PFSK-1 (cell line): ENCODE results near the gene REPS2.

Experiments
- FOXP2 ChIP-seq: optimal IDR thresholded peaks from 2 replicates; pipeline ENCODE3; 2011; ENCODE audit warnings: borderline replicate concordance, control low read depth, inconsistent platforms; ENCODE audit not compliant: insufficient read depth; ENCODE audit errors: extremely low read length, extremely low read depth
- POLR2AphosphoS5 ChIP-seq: IDR thresholded peaks from 2 replicates; pipeline ENCODE4 v1.6.1; 2012; ENCODE audit warnings: low read depth, mild to moderate bottlenecking, control low read depth, low read length, moderate library complexity
- SIN3A ChIP-seq: IDR thresholded peaks from 2 replicates; pipeline ENCODE4 v1.6.1; 2012; ENCODE audit warnings: mild to moderate bottlenecking, low read length, moderate library complexity, borderline replicate concordance; ENCODE audit not compliant: insufficient read depth
- TAF1 ChIP-seq: IDR thresholded peaks from 2 replicates; pipeline ENCODE4 v1.6.1; 2012; ENCODE audit warnings: low read length, control low read depth, borderline replicate concordance; ENCODE audit not compliant: insufficient read depth
- TF ChIP-seq, protein P1 (sequence below), 2 experiments: IDR thresholded peaks; 2 replicates each; pipeline versions ENCODE4 v1.6.1 to v1.8.0; 2011 to 2012; ENCODE audit warnings: low read depth in 2 of 2, low read length in 2 of 2, control low read depth in 1 of 2, inconsistent platforms in 1 of 2, mild to moderate bottlenecking in 1 of 2, moderate library complexity in 1 of 2; ENCODE audit not compliant: insufficient read depth in 1 of 2

The REPS2 gene

DNA sequence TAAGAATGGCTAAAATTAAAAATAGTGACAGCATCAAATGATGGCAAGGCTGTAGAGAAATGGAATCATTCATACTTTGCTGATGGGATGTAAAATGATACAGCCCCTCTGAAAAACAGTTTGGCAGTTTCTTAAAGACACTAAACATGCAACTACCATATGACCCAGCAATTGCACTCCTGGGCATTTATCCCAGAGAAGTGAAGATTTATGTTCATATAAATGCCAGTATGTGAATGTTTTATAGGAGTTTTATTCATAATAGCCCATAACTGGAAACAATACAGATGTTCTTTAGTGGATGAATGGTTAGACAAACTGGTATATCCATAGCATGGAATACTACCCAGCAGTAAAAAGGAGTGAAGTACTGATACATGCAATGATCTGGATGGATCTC lies 43.3 kb downstream of the REPS2 start:
- TF ChIP-seq FOXP2: no peak
- no peak for TF ChIP-seq SIN3A

DNA sequence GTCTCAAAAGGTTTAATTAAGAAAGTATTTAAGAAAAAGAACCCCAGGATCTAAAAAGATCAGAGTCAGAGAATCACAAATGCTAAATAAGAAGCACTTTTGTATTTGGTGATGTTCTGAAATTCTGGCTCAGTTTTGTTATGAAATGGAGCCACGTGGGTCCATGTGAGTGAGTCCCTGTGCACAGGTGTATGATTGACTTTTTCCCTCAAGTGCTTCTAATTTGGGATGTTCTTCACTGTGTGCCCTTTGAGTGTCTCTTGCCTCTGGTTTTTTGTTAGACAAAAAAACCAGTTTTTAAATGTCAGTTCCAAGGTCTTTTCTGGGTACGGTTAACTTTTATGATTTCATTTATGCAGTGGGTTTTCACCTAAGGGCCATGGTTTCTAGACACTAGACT lies 44.4 kb downstream of the REPS2 start:
- TF ChIP-seq TAF1 (no peak), SIN3A (no peak), POLR2AphosphoS5 (no peak), FOXP2 (no peak)
- TF ChIP-seq, protein P1, sequence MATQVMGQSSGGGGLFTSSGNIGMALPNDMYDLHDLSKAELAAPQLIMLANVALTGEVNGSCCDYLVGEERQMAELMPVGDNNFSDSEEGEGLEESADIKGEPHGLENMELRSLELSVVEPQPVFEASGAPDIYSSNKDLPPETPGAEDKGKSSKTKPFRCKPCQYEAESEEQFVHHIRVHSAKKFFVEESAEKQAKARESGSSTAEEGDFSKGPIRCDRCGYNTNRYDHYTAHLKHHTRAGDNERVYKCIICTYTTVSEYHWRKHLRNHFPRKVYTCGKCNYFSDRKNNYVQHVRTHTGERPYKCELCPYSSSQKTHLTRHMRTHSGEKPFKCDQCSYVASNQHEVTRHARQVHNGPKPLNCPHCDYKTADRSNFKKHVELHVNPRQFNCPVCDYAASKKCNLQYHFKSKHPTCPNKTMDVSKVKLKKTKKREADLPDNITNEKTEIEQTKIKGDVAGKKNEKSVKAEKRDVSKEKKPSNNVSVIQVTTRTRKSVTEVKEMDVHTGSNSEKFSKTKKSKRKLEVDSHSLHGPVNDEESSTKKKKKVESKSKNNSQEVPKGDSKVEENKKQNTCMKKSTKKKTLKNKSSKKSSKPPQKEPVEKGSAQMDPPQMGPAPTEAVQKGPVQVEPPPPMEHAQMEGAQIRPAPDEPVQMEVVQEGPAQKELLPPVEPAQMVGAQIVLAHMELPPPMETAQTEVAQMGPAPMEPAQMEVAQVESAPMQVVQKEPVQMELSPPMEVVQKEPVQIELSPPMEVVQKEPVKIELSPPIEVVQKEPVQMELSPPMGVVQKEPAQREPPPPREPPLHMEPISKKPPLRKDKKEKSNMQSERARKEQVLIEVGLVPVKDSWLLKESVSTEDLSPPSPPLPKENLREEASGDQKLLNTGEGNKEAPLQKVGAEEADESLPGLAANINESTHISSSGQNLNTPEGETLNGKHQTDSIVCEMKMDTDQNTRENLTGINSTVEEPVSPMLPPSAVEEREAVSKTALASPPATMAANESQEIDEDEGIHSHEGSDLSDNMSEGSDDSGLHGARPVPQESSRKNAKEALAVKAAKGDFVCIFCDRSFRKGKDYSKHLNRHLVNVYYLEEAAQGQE (IDR thresholded peaks at IDR 0.05; ENCODE audit: insufficient read depth in 1 of 2, low read depth in 2 of 2, low read length in 2 of 2): no peak

DNA sequence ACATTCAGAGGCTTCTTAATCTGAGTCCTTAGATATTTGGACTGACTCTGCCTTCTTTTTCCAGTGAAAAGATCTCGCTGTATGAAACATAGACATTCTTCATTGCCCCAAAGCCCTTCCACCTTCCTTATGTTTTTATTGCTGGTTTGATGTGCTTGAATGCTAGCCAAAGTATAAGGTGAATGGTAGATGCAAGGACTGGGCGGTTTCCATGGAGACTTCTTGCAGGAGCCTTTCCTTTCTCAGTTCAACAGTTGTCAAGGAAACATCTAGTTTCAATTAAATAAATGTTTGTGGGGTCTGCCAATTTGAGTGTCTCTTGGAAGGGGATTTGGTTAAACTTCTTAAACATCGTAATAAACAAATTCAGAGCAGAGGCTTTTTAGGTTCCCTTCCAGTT lies 46.0 kb downstream of the REPS2 start:
- TF ChIP-seq SIN3A (no peak), FOXP2 (no peak), TAF1 (no peak), POLR2AphosphoS5 (no peak)
- TF ChIP-seq, protein P1 (IDR thresholded peaks at IDR 0.05; ENCODE audit: insufficient read depth in 1 of 2, low read depth in 2 of 2, low read length in 2 of 2): no peak

DNA sequence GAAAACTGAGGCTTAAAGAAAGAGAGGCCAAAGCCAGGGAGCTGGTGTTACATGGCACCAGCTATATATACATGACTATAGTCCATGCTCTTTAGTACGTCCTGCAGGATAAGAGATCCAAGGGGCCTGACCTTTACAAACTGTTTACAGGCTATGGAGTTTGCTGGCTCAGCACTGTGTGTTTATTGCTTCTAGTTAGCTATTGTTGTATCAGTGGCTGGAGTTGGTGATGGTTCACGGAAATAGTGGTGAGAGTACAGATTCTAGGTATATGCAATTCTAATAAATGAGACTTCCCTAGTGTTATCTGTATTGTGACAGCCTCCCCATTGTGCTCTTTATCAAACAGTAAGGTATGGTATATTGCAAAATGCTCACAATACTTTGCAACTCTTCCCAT lies 46.5 kb downstream of the REPS2 start:
- TF ChIP-seq SIN3A (no peak), TAF1 (no peak), POLR2AphosphoS5 (no peak)
- TF ChIP-seq, protein P1 (IDR thresholded peaks at IDR 0.05; ENCODE audit: insufficient read depth in 1 of 2, low read depth in 2 of 2, low read length in 2 of 2): no peak

DNA sequence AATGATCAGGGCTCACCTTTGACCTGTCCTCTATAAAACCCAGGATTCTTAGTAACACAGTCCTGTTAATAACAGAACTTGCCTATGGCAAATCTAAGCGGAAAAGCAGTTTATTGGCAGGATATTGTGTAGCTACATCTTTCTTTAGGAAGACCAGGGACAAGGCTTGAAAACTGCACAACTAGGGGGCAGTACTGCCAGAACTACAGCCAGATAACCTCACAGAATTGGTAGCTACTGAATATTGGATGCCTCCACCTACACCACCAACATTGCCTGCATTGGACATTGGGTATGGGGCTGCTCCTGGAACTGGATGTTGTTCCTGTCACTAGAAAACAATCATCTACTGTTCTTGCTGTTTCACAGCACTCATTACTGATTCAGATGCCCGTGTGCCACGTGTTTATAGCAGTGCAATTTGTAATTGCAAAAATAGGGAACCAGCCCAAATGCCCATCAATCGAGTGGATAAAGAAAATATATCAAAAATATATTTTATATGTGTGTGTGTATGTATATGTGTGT lies 47.4 kb downstream of the REPS2 start:
- no peak for TF ChIP-seq POLR2AphosphoS5
- no peak for TF ChIP-seq SIN3A
- no peak for TF ChIP-seq FOXP2
- TF ChIP-seq TAF1: no peak
- TF ChIP-seq, protein P1 (IDR thresholded peaks at IDR 0.05; ENCODE audit: insufficient read depth in 1 of 2, low read depth in 2 of 2, low read length in 2 of 2): no peak
